ENCODE results near the gene SETSIP.

DNA sequence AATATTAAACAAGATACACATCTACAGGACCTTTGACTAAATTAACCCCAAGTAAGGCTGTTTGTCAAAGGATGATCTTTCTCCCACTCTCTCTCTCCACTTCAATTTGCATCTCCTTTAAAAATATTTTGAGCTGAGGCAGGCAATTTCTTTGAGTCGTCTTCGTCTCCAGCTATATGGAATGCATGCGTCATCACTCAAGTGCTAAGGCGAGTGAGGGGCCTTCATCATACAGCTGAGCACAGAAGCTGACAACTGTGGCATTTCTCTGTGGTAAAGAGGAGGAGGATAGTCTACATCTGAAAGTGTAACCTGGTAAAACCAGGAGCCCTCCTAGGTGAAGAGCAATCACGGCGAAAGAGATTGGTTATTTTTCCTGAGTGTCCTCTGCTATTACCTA is 37.8 kb downstream of the SETSIP start:
- TF ChIP-seq GATA2 (IDR thresholded peaks at IDR 0.05; ENCODE audit: low read depth, low read length) = no peak
- TF ChIP-seq GATA3 (IDR thresholded peaks at IDR 0.05; ENCODE audit: low read depth, low read length) = no peak
